Occipital lobe (tissue), 2 donors: ENCODE results near the gene RCAN1. TPM values are rescaled to one million over a fixed set of nuclear protein-coding genes. Genes with fewer than 3 reads are reported as not detected.
"Not testable (repeated sequence)": the region's sequence is repeated elsewhere in the genome, so short reads cannot be mapped to it uniquely, and the experiment has no call there.

Source experiments
- DNase-seq: peaks from one replicate; lab custom pipeline; 2025; lab: John Stamatoyannopoulos, UW
- total RNA-seq: library from RNA; depleted of rRNA; stranded (reverse); fragments of >200 nt; gene quantifications from one replicate; pipeline ENCODE4 v1.2.3, GENCODE V29; 2014

Gene RCAN1
- total RNA-seq, 1 donor from 2014 or later: 56.8 TPM

GRCh38 chr21:34570313-34570712, 44.6 kb downstream of the RCAN1 start:
- no peak for DNase-seq

GRCh38 chr21:34569381-34569979, 45.4 kb downstream of the RCAN1 start:
- no peak for DNase-seq

GRCh38 chr21:34568801-34569200, 46.1 kb downstream of the RCAN1 start:
- not testable (repeated sequence) for DNase-seq

GRCh38 chr21:34567604-34568155, 47.2 kb downstream of the RCAN1 start:
- no peak for DNase-seq

- no peak for DNase-seq
These were observed 49.7 kb downstream of the RCAN1 start for GRCh38 chr21:34565238-34565637.

- not testable (repeated sequence) for DNase-seq
These were observed 51.5 kb downstream of the RCAN1 start for GRCh38 chr21:34563370-34563769.

- DNase-seq: no peak
These were observed 53.1 kb downstream of the RCAN1 start for GRCh38 chr21:34561806-34562205.

GRCh38 chr21:34560609-34561008, 54.3 kb downstream of the RCAN1 start:
- no peak for DNase-seq

GRCh38 chr21:34560021-34560420, 54.9 kb downstream of the RCAN1 start:
- DNase-seq: no peak

GRCh38 chr21:34559089-34559631, 55.8 kb downstream of the RCAN1 start:
- no peak for DNase-seq

GRCh38 chr21:34558166-34558565, 56.7 kb downstream of the RCAN1 start:
- DNase-seq: no peak

- DNase-seq: no peak
These were observed 57.7 kb downstream of the RCAN1 start for GRCh38 chr21:34557261-34557660.

- not testable (repeated sequence) for DNase-seq
These were observed 60.2 kb downstream of the RCAN1 start for GRCh38 chr21:34554670-34555069.

GRCh38 chr21:34554227-34554626, 60.7 kb downstream of the RCAN1 start:
- DNase-seq: no peak

- DNase-seq: no peak
These were observed 61.6 kb downstream of the RCAN1 start for GRCh38 chr21:34553151-34553952.

- DNase-seq: no peak
These were observed 62.4 kb downstream of the RCAN1 start for GRCh38 chr21:34552360-34553098.

- no peak for DNase-seq
These were observed 64.6 kb downstream of the RCAN1 start for GRCh38 chr21:34550182-34550799.

- no peak for DNase-seq
These were observed 66.0 kb downstream of the RCAN1 start for GRCh38 chr21:34548781-34549376.

GRCh38 chr21:34546542-34546941, 68.4 kb downstream of the RCAN1 start:
- no peak for DNase-seq

- peak; percentile 11 for DNase-seq
These were observed 69.6 kb downstream of the RCAN1 start for GRCh38 chr21:34545079-34545884.
